NCI-H226 (cell line): ENCODE results near the gene ENG.
A peak's percentile ranks its signal among the peaks of the same experiment; 100 is the strongest.
"Not testable (repeated sequence)": the region's sequence is repeated elsewhere in the genome, so short reads cannot be mapped to it uniquely, and the experiment has no call there.

ENCODE experiments used
- DNase-seq: peaks from one replicate; pipeline ENCODE4 v3.0.0-alpha.2; 2015

Gene ENG

GRCh38 chr9:127878001-127878651 is 23.7 kb upstream of the ENG start:
- DNase-seq = no peak

GRCh38 chr9:127877566-127877998 is 23.1 kb upstream of the ENG start, which contains the start of gene AK1:
AK1 (minus strand) TSS chr9:127877675; CDS start chr9:127874617, 3,058 bp downstream.
- DNase-seq = peak; percentile 41

DNA sequence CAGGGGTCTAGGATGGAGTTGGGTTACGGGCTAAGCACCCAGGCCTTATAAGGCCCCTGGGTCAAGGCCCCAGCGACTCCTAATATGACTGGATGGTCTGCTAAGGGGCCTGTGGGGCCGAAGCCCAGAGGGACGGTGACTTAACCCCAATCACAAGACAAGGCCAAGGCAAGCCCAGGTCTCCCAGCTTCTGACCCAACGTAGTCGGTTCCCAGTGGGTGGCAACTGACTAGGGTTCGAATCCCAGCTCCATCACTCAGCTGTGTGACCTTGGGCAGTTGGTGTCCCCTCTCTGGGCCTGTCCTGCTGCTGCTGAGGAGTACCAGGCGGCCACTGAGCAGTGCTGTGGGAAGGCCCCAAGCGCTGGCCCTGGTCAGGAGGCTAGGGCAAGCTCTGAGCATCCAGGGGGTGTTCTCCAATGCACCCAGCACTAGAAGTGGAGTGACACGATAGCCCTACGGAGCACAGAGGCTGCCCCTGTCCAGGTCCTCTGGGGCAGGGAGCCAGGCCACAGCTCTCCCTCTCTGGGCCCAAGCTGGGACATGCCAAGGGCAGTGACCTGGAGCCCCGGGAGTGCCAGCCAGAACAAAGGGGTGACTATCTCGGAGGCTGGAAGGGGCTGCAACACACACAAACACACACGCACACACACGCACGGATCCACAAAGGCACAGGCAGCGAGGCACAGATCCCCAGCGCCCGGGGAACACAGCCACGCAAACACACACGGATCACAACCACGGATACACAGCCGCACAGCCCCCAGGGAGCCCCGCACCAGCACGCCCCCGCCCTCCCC is 22.5 kb upstream of the ENG start:
- no peak for DNase-seq

DNA sequence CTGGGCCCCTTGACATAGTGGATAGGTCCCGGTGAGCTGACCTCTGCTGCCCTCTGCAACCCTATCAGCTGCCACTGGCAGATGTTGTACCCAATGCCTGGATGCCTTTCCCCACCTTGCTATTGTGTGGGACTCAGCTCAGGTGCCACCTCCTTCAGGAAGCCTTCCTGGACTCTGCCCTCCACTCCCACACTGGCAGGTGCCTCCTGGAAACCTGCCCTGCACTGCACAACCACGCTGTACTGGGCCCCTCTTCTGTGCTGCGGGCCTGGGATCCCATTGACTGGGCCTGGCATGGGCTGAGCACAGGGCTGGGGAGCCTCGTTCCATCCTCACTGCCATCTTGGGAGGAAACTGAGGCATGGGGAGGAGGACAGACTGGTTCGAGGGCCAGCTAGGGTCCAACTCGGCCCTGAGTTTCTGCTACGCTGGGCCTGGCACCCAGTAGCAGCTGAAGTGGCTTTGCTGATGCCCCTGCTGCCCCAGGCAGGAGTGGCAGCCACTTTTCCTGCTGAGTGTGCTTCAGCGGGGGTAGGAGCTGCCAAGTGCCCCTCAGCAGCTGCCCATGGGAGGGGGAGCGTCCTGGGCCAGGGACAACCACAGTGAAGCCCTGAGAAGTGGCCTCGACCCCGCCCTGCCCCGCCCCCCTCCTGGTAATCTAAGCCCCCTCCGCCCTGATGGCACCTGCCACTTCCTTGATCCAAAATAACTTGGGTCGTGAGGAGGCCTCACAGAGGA is 21.7 kb upstream of the ENG start:
- no peak for DNase-seq

DNA sequence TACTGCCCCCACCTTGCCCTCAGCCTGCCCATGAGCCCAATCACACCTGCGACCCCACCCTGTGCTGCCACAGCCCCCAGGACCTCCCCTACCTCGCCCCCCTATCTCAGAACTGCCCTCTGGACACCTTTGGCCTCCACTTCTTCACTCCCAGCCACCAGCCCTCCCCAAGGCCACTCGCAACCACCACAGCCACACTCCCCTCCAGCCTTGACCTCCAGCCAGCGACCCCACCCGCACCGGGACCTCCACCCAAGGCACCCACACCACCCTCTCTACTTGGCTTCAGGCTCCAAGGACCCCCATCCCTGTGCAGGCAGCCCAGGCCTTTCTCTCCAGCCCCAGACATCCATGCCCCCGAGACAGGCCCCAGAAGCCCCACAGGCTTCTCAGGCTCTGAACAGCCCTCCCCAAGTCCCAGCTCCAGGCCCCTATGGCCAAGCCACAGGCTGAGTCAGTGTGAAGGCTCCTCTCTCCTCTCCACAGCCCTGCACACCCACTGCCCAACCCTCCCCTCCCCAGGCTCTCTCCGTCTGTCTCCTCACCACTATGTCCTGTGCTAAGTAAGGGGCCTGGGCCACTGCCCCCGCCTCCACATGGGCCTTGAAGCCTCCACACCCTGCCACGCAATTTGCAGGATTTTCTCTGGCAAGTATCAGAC is 21.0 kb upstream of the ENG start:
- no peak for DNase-seq

GRCh38 chr9:127874301-127875221 is 20.1 kb upstream of the ENG start:
- DNase-seq = peak; percentile 26

GRCh38 chr9:127873886-127874285 is 19.4 kb upstream of the ENG start:
- peak; percentile 65 for DNase-seq

- no peak for DNase-seq
Observed at GRCh38 chr9:127873223-127873691, 18.8 kb upstream of the ENG start.

DNA sequence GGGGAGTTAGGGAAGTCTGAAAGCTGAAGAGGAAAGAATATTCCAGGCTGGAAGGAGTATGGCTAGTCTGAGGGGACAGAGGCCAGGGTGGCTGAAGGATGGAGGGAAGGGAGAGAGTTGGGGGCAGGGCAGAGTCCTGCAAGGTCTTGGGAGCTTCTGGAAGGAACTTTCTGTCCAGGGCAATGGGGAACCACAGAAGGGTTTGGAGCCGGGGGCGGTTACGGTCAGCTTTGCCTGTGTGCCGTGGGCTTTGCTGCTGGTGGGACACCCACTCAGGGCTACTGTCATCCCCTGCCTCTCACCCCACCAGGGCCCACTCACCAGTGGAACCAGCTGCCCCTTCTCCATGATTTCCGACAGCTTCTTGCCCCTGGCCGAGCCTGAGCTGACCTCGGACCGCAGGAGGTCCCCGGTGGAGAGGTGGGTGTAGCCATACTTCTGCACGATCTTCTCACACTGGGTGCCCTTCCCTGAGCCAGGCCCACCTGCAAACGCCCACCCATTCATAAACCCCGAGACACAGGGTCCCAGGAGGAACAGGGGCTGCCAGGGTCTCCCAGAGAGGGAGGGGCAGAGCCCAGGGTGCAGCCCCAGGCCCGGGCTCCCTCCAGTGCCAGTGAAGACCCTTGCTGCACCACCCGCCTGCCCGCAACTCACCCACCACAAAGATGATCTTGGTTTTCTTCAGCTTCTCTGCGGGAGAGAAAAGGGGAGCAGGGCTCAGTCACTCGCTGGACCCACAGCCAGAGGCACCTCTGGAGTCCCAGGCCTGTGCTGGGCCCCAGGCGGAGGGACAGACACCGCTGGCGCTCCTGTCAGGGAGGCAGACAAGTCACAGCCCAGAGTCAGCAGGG is 18.1 kb upstream of the ENG start:
- DNase-seq = no peak

- peak; percentile 37 for DNase-seq
Observed at GRCh38 chr9:127871531-127871930, 17.1 kb upstream of the ENG start.

- no peak for DNase-seq
Observed at GRCh38 chr9:127870887-127871286, 16.4 kb upstream of the ENG start.

DNA sequence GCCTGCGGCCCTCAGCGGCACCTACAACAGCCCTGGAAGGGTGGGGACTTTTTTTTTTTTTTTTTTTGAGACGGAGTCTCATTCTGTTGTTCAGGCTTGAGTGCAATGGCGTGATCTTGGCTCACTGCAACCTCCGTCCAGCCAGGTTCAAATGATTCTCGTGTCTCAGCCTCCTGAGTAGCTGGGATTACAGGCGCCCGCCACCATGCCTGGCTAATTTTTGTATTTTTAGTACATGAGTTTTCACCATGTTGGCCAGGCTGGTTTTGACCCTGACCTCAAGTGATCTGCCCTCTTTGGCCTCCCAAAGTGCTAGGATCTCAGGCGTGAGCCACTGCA is 15.7 kb upstream of the ENG start:
- DNase-seq = not testable (repeated sequence)

DNA sequence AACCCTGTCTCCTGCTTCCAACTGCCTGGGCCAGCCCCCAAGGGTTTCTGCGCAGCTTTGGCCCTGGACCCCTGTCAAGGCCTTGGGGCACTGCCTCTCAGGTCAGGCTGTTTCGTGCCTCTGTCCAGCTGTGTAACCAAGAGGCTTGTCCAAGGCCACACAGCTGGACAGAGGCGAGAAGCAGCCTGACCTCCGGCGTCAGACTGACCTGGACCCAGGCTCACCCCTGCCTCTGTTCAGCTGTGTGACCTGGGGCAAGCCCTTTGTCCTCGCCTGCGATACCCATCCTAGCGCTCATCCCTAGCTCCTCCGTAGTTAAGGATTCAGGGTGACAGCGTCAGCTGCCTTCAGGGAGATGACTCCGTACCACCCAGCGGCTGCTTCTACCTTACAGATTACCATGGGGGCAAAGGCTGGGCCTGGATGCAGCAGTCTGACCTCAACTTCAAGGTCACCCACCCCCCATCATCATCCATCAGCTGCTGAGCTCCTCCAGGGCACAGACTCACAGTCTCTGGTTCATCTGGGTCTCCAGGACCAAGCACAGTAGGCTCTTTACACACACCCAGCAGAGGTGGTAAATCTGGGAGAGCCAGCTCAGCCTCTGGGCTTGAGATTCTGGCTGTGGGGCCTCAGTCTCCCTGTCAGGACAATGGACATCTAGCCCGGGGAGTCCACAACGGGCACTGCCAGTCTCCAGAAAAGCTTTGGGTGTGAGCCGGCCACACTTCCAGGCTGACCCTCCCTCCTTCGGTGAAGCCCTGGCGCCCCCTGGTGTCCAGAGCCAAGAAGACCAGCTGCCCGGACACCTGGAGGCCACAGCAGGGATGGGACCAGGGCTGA is 15.1 kb upstream of the ENG start:
- DNase-seq = peak; percentile 64

- no peak for DNase-seq
Observed at GRCh38 chr9:127868278-127868902, 13.9 kb upstream of the ENG start.

DNA sequence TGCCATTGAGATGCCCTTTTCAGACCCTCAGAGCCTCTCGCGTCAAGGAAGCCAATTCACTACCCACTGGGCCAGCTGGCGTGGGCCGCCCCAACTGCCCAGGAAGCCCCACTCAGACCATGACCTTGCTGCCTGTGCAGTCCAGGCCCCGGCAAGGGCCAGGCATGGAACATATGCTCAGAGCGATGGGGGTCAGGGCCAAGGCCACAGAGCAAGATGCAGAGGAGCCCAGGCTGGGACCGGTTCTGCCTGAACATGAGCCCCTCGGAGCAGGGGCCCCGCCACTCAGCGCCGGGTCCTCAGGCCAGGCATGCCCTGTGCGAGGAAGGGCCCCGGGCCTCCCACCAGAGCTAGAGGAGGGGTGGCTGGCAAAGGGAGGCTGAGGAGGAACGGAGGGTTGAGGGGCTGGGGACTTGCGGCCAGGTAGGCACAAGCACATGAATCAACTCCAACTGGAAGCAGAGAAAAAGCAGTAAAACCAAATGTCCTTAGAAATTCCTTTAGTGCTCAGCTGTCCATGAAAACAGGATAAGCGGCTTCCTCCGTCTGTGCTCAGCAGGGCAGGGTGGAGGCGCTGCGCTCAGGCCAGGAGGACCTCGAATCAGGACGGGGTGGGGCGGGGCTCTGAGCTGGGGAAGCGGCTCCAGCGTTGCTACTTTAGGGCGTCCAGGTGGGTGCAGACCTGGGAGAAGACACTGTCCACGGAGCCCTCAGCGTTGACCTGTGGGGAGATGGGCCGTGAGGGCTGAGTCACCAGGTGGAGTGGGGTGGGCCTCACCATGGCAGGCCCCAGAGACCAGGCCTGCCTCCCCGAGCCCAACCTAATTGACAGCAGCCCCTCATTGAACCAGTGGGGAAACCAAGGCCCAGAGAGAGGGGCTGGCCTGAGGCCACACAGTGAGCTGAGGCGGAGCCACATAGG is 13.2 kb upstream of the ENG start:
- no peak for DNase-seq

- DNase-seq = no peak
Observed at GRCh38 chr9:127866535-127866934, 12.1 kb upstream of the ENG start.

GRCh38 chr9:127865645-127866464 is 11.4 kb upstream of the ENG start:
- no peak for DNase-seq
